Non-pigmented ciliary epithelial cell (primary cell): ENCODE results near the gene CCDC85B.

Experiments
- DNase-seq: peaks from one replicate; pipeline ENCODE4 v3.0.0-alpha.2; 2010; ENCODE audit warnings: low read depth

The CCDC85B gene

DNA sequence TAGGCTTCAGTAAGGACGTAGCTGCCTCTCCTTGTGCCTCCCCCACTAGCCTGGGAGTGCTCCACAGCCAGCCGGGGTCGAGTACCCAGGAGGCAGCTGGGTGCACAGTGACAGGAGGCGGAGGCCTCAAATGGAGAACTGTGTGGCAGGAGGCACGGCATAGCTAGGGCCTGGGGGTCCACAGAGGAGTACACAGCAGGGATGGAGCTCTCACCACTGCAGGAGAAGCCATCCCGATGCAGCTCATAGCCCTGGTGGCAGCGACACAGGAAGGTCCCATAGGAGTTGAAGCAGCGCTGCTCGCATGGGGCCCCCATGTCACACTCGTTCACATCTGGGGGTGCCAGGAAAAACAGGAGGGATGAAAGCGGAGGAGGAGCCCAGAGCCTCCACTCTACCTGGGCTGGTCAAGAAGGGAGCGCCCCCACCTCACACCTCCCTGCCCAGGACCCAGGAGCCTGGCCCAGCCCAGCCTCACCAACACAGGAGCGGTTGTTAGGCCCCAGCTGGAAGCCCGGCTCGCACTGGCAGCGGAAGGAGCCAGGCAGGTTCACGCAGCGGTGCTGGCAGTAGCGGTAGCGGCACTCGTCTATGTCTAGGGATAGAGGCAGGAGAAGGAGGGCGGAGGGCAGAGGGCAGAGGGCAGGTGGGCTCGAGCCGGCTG is 20.7 kb upstream of the CCDC85B start:
- DNase-seq, result no peak

- DNase-seq, result no peak
Observed at GRCh38 chr11:65870307-65870658, 20.2 kb upstream of the CCDC85B start.

GRCh38 chr11:65870706-65871681 is 19.5 kb upstream of the CCDC85B start:
- DNase-seq, result no peak

DNA sequence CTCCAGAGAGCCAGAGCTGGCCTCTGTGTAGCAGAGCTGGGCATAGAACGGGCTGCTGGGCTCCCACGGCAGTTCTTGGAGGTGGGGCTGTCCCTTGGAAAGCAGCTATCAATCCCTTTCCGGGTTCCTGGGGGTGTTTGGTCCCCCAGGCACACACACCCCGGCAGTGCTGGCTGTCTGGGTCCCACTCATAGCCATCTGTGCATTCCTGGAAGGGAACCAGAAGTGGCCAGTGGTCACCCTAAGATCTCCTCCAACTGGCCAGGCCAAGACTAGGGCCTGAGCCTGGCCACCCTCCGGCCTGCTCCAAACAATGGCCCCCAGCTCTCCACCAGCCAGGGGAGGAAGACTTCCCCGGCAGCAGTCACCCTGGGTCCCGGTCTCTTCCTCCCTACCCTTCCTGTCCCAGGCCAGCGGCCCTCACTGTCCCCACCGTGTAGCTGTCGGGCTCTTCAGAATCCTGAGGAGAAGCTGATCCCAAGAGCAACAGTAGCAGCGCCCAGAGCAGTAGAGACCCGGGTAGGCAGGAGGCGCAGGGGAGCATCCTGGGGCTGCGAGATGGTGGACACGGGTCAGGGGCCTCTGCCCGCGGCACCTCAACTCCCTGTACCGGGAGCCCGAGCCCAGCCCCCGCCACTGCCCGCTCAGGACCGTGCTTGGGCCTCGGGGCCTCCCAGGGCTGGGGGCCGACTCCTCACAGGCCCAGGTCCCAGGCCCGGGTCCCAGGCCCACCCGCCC is 18.5 kb upstream of the CCDC85B start:
- no peak for DNase-seq

- no peak for DNase-seq
Observed at GRCh38 chr11:65872586-65873317, 17.7 kb upstream of the CCDC85B start, which contains the start of gene EFEMP2. EFEMP2 (minus strand) TSS chr11:65872800; CDS start chr11:65872354, 446 bp downstream.

DNA sequence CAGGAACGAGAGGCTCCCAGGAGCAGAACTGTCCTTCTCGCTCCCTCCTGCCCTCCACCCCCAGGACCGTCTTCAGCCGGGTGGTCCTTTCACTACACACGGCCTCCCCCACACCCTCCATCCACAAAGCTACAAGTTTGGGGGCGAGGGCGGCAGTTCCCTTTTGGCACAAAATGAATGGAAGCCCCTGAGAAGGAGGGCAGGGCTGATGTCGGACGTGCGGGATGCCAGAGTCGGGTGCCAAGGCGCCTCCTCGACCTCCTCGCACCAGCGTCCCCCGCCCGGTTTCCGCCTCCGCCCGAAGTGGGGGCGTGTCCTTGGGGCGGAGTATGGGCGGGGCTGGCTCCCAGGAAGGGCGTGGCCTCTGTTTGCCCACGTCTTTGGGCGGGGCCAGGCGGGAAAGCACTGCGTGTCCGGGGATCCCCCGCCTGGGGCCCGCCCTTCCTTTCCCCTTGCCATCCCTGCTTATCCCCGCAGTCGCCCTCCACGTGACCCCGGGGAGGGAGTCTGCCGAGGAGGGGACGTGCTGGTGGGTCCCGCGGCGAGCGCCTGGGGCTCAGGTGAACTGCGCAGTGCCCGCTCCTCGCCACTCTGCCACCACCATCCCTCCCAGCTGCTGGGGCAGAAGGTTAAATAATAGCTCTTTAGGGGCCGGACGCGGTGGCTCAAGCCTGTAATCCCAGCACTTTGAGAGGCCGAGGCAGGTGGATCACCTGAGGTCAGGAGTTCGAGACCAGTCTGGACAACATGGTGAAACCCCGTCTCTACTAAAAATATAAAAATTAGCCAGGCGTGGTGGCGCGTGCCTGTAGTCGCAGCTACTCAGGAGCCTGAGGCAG is 16.9 kb upstream of the CCDC85B start:
- DNase-seq, result no peak

DNA sequence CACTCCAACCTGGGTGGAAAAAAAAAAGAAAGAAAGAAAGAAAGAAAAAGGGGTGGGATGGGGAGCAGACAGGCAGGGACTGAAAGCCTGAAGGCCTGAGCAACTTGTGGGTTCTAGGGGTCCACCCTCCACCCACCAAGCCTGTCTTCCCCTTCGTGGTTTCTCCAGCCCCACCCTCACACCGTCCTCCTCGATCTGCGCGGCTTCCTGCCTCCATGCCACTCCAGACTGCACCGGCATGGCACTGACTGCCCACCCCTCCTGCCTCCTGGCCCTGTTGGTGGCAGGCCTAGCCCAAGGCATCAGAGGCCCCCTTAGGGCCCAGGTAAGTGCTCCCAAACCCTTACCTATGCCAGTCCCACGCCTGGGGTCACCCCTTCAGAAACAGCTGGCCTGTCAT is 10.9 kb upstream of the CCDC85B start, which contains the start of gene CTSW:
Gene CTSW (plus strand): TSS at position 221 of the 400 bp plus-strand sequence. CDS start 18 bp downstream, at position 239.
- DNase-seq, result no peak

GRCh38 chr11:65880027-65880426 is 10.4 kb upstream of the CCDC85B start:
- DNase-seq, result no peak

- DNase-seq, result no peak
Observed at GRCh38 chr11:65880844-65881421, 9.5 kb upstream of the CCDC85B start.

- no peak for DNase-seq
Observed at GRCh38 chr11:65882120-65883057, 8.1 kb upstream of the CCDC85B start.

DNA sequence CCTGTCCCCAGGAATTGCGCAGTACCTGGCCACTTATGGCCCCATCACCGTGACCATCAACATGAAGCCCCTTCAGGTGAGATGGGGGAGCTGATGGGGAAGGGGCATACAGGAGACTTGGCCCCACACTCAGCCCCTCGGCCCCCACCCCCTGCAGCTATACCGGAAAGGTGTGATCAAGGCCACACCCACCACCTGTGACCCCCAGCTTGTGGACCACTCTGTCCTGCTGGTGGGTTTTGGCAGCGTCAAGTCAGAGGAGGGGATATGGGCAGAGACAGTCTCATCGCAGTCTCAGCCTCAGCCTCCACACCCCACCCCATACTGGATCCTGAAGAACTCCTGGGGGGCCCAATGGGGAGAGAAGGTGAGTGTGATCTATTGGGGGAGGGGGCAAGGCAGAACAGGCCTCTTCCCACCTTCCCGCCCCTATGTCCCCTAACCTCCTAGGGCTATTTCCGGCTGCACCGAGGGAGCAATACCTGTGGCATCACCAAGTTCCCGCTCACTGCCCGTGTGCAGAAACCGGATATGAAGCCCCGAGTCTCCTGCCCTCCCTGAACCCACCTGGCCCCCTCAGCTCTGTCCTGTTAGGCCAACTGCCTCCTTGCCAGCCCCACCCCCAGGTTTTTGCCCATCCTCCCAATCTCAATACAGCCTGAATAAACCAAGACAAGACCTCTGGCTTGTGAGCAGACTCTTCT is 7.3 kb upstream of the CCDC85B start:
- DNase-seq, result no peak

DNA sequence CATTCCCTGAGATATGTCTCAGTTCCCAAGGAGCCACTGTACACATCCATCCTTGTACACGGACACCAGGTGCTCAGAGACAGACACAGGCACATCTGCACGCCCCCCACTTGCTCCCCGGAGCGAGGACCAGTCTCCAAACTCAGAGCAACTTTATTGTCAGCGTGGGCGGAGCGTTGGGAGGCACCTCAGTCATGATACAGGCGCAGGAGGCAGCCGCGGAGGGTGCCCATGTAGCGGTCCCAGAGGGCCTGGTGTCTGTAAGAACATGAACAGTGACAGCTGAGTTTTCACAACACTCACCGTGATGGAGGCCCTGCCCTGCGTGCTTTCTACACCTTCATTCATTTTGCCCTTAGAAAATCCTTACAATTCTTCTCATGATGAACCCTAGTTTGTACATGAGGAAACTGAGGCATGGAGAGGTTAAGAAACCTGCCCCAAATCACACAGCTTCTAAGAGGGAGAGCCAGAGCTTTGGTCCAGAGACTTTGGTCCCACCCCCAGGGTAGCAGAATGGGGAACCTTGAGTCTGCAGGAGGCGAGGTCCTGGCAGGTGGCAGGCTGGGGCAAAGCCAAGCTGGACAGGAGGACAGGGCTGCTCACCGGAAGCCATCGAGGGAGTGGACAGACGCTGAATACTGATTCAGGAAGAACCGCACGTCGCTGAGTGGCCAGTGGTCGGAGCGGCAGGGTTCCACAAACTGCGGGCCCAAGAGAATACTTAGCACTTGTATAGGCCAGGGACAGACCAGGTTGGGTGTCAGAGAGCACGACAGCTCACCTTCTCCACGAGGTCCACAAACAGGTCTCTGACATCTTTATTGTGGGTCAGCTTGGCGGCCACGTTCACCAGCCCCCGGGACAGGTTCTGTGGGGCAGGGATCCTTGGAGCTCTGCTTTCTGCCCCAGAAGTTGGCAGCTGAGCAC is 6.4 kb upstream of the CCDC85B start:
- DNase-seq, result no peak

DNA sequence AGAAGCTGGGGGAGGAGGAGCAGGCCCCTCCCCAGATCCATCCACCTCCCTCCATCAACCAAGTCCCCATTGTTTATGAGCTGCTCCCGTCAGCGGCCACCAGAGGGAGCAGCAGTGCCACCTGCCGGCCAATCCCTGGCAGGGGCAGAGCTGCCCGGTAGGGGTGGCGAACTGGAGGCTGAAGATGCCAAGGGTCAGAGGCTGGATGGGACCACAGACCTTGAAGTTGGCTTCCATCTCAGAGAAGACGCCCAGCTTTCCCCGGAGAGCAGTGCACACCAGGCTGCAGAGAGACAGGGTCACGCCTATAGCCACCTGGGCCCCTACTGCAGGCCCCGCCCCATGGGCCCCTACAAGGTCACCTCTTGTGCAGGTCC is 5.8 kb upstream of the CCDC85B start:
- no peak for DNase-seq

DNA sequence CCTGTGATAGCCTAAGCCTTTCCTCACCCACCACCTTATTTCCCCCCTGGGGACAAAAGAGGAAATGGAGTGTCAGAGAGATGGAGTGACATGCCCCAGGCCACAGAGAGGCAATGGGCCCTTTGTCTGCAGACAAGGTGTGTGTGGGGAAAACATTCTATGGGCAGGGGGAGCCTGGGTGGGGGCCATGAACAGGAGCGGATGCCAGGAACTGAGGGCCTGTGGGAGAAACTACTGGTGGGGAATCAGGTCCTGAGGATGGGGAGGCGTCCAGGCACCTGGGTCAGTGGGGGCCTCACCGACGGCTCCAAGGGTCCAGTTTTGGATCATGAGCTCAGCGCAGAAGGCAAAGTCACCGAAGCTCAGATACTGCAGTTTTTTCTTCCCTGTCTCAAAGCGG is 5.2 kb upstream of the CCDC85B start:
- no peak for DNase-seq

- no peak for DNase-seq
Observed at GRCh38 chr11:65885808-65886536, 4.5 kb upstream of the CCDC85B start.

DNA sequence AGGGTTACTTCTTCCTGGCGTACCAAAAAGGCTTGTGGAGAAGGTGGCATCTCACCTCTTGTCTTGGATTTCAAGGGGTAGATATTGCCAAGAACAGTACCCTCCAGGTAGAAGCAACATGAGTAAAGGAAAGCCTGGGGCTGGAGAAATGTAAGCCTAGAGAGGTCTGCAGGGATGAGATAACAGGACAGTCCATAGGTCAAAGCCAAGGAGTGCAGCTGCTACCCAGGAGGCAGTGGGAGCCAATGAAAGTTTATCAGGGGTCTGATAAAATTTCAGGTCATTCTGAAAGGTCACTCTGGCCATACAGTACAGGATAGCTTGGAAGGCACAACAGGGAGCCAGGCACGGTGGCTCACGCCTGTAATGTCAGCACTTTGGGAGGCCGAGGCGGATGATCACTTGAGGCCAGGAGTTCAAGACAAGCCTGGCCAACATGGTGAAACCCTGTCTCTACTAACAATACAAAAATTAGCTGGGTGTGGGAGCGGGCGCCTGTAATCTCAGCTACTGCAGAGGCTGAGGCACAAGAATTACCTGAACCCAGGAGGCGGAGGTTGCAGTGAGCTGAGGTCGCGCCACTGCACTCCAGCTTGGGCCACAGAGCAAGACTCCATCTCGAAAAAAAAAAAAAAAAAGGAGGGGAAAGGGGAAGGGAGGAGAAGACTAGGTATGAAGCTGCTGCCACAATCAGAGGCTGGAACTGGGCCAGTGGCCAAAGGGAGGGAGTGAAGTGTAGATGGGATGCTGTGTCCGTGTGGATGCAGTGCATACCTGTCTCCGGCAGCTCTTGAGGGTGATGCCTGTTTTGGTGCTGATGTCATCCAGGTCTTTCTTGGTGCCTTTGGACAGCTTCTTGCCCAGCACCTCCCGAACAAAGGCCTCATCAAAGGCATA is 3.4 kb upstream of the CCDC85B start:
- no peak for DNase-seq
